HUES6 (cell line): ENCODE measurements around the gene EHMT1.
"Not testable (repeated sequence)": the region's sequence is repeated elsewhere in the genome, so short reads cannot be mapped to it uniquely, and the experiment has no call there.

Source experiments
- H3K27ac ChIP-seq: 2 replicates; pipeline ENCODE4 v1.7.0; 2013; ENCODE audit warnings: low read depth, mild to moderate bottlenecking, low read length, inconsistent platforms
- H3K27me3 ChIP-seq: 2 replicates; pipeline ENCODE4 v1.6.1; 2013; ENCODE audit warnings: low read length; ENCODE audit not compliant: control insufficient read depth, insufficient read depth
- H3K36me3 ChIP-seq: 2 replicates; pipeline ENCODE4 v1.6.1; 2013; ENCODE audit warnings: low read length; ENCODE audit not compliant: control insufficient read depth, insufficient read depth
- H3K4me1 ChIP-seq: 2 replicates; pipeline ENCODE4 v1.6.1; 2013; ENCODE audit warnings: low read length; ENCODE audit not compliant: control insufficient read depth, insufficient read depth
- H3K4me3 ChIP-seq: 2 replicates; pipeline ENCODE4 v1.5.1; 2013; ENCODE audit warnings: low read depth, low read length
- H3K9ac ChIP-seq: one replicate; pipeline ENCODE4 v1.6.1; 2013; ENCODE audit warnings: mild to moderate bottlenecking, low read length
- H3K9me3 ChIP-seq: 2 replicates; pipeline ENCODE4 v1.6.1; 2013; ENCODE audit warnings: low read depth, low read length; ENCODE audit not compliant: control insufficient read depth, insufficient read depth

Gene EHMT1

GRCh38 chr9:137873858-137874362 is 255.1 kb downstream of the EHMT1 start:
- Histone ChIP-seq H3K9me3 (no peaks in the 10 kb centered on the region), H3K4me1 (no peaks in the 10 kb centered on the region; the same call in 1 of the 2 replicates), H3K4me3 (no peak overlapping the region), H3K27ac (no peak overlapping the region), H3K9ac (no peak overlapping the region), H3K36me3 (no peaks in the 10 kb centered on the region), H3K27me3 (peaks cover 53% of the 10 kb centered on the region)

- Histone ChIP-seq H3K36me3 (no peaks in the 10 kb centered on the region; the same call in 1 of the 2 replicates), H3K27ac (no peak overlapping the region), H3K9me3 (no peaks in the 10 kb centered on the region), H3K4me1 (no peaks in the 10 kb centered on the region; the same call in 1 of the 2 replicates), H3K4me3 (no peak overlapping the region), H3K27me3 (peaks cover 53% of the 10 kb centered on the region), H3K9ac (no peak overlapping the region)
These were observed 256.5 kb downstream of the EHMT1 start for GRCh38 chr9:137875354-137875753.

DNA sequence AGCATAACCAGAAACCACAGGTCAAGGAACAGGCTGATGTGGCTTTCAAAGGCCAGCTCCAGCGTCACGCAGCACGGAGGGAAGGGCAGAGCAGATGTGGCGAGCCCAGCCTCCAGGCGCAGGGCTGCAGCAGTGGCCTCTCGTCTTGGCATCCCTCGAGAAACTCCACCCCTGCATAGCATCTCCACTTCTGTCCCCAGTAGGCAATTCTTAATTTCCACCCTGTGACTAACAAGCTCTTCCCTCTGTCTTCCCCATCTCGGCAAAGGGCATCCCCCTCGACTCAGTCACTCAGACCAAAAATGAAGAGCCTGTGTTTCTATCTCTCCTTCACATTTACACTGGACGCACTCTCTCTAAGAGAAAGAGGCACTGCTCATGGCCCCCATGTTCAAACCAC is 257.0 kb downstream of the EHMT1 start:
- no peaks in the 10 kb centered on the region; the same call in 1 of the 2 replicates for H3K36me3 ChIP-seq
- no peaks in the 10 kb centered on the region for H3K9me3 ChIP-seq
- H3K4me1 ChIP-seq = no peaks in the 10 kb centered on the region; the same call in 1 of the 2 replicates
- no peak overlapping the region for H3K4me3 ChIP-seq
- H3K9ac ChIP-seq = no peak overlapping the region
- H3K27ac ChIP-seq = no peak overlapping the region
- H3K27me3 ChIP-seq = peaks cover 53% of the 10 kb centered on the region

- H3K9ac ChIP-seq = no peak overlapping the region
- H3K9me3 ChIP-seq = no peaks in the 10 kb centered on the region
- peaks cover 3% of the 10 kb centered on the region; the same call in 1 of the 2 replicates for H3K36me3 ChIP-seq
- H3K4me1 ChIP-seq = no peaks in the 10 kb centered on the region; the same call in 1 of the 2 replicates
- no peak overlapping the region for H3K27ac ChIP-seq
- H3K27me3 ChIP-seq = peaks cover 53% of the 10 kb centered on the region
- no peak overlapping the region for H3K4me3 ChIP-seq
These were observed 257.5 kb downstream of the EHMT1 start for GRCh38 chr9:137876269-137876668.

- H3K4me1 ChIP-seq = no peaks in the 10 kb centered on the region; the same call in 1 of the 2 replicates
- no peaks in the 10 kb centered on the region for H3K9me3 ChIP-seq
- H3K27me3 ChIP-seq = peaks cover 53% of the 10 kb centered on the region
- H3K36me3 ChIP-seq = peaks cover 9% of the 10 kb centered on the region; the same call in 1 of the 2 replicates
- H3K9ac ChIP-seq = no peak overlapping the region
- peak overlapping the region; percentile 51 for H3K4me3 ChIP-seq
- no peak overlapping the region for H3K27ac ChIP-seq
These were observed 258.1 kb downstream of the EHMT1 start for GRCh38 chr9:137876781-137877386.

- H3K4me3 ChIP-seq = peak within 1 kb of the TSS; percentile 74
- not testable (repeated sequence) for H3K4me1 ChIP-seq, H3K9me3 ChIP-seq, H3K27ac ChIP-seq
- H3K9ac ChIP-seq = peak within 1 kb of the TSS; percentile 46
- peaks cover 47% of the 10 kb centered on the region for H3K27me3 ChIP-seq
- H3K36me3 ChIP-seq = peaks cover 14% of the 10 kb centered on the region
These were observed 258.8 kb downstream of the EHMT1 start, which contains the start of gene CACNA1B for GRCh38 chr9:137877506-137878122. Gene CACNA1B, plus strand, starts transcription at chr9:137877782. Its CDS starts 152 bp downstream, at chr9:137877934.

GRCh38 chr9:137878146-137878941 is 259.5 kb downstream of the EHMT1 start:
- Histone ChIP-seq H3K36me3 (peaks cover 14% of the 10 kb centered on the region), H3K27me3 (peaks cover 41% of the 10 kb centered on the region), H3K9me3 (no peaks in the 10 kb centered on the region), H3K27ac (no peak overlapping the region), H3K4me3 (peak overlapping the region; percentile 74), H3K4me1 (no peaks in the 10 kb centered on the region; the same call in 1 of the 2 replicates), H3K9ac (peak overlapping the region; percentile 46)

- H3K4me3 ChIP-seq = peak overlapping the region; percentile 74
- no peak overlapping the region for H3K27ac ChIP-seq
- no peaks in the 10 kb centered on the region; the same call in 1 of the 2 replicates for H3K4me1 ChIP-seq
- no peaks in the 10 kb centered on the region for H3K9me3 ChIP-seq
- peaks cover 14% of the 10 kb centered on the region for H3K36me3 ChIP-seq
- H3K9ac ChIP-seq = no peak overlapping the region
- H3K27me3 ChIP-seq = peaks cover 35% of the 10 kb centered on the region
These were observed 260.2 kb downstream of the EHMT1 start for GRCh38 chr9:137879052-137879451.

- Histone ChIP-seq H3K4me1 (no peaks in the 10 kb centered on the region; the same call in 1 of the 2 replicates), H3K27me3 (peaks cover 32% of the 10 kb centered on the region), H3K9me3 (no peaks in the 10 kb centered on the region), H3K4me3 (no peak overlapping the region), H3K36me3 (peaks cover 14% of the 10 kb centered on the region), H3K9ac (no peak overlapping the region), H3K27ac (no peak overlapping the region)
These were observed 260.9 kb downstream of the EHMT1 start for GRCh38 chr9:137879566-137880150.

DNA sequence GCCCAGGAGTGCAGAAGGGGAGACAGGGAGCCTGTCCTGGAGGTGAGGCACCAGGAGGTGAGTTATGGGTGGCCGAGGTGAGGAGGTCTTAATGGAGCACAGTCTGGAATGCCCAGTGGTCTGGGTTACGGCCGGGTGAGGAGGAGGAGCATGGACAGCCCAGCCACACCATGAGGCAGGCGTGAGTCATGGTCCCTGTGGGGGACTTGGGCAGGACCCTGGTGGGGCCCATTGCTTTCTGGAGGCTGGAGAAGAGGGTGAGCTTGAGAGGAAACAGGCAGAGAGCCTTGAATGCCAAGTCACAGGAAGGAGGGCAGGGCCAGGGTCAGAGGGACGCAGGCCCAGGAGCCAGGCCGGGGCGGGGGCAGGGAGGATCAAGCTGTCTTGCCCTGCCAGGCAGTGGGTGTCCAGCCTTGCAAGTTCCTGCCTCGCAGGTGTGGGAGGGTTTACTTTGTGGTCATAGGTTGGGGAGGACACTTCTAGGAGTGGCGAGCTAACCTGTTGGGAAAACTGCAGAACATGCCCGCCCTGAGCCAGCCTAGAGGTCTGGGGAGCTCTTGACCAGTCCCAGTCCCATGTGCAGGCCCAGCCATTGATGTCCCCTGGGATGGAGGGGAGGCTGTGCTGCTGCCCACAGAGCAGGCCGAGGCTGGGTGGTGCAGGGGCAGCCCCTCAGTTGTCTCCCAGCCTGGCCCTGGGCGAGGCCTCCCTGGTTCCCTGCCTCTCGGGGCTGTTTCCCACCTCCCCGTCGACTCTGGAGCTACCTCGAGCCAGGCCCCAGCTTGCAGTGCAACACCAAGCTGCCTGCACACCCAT is 261.6 kb downstream of the EHMT1 start:
- Histone ChIP-seq H3K36me3 (peaks cover 14% of the 10 kb centered on the region), H3K4me1 (no peaks in the 10 kb centered on the region; the same call in 1 of the 2 replicates), H3K27ac (no peak overlapping the region), H3K27me3 (peaks cover 25% of the 10 kb centered on the region), H3K9ac (no peak overlapping the region), H3K9me3 (no peaks in the 10 kb centered on the region), H3K4me3 (no peak overlapping the region)
